ENCODE data around the gene KAT6B.

- no peak for TF ChIP-seq POLR2A (IDR thresholded peaks at IDR 0.05)
- TF ChIP-seq CTCF (IDR thresholded peaks at IDR 0.05) = no peak
These were observed 12.8 kb upstream of the KAT6B start for GRCh38 chr10:74813381-74814259.

All from uterus (tissue), 2 donors.